Stimulated activated CD4-positive, alpha-beta T cell treated with anti-CD3 and anti-CD28 coated beads, TNF-alpha, amount 100 ng/mL, for 4 hours (primary cell): ENCODE data around the gene C12orf56.
"Not testable (repeated sequence)": the region's sequence is repeated elsewhere in the genome, so short reads cannot be mapped to it uniquely, and the experiment has no call there.

Experiments
- DNase-seq, 3 experiments: peaks; one replicate each; pipeline ENCODE4 v3.0.0-alpha.2; 2020; ENCODE audit warnings: low read depth in 3 of 3

The C12orf56 gene

GRCh38 chr12:64304571-64304970 is 86.0 kb downstream of the C12orf56 start:
- no peak for DNase-seq

GRCh38 chr12:64299628-64300027 is 90.9 kb downstream of the C12orf56 start:
- DNase-seq = no peak

GRCh38 chr12:64296301-64296700 is 94.3 kb downstream of the C12orf56 start:
- DNase-seq = no peak

GRCh38 chr12:64293654-64294364 is 96.7 kb downstream of the C12orf56 start:
- DNase-seq = no peak

- DNase-seq = not testable (repeated sequence)
These were observed 97.4 kb downstream of the C12orf56 start for GRCh38 chr12:64293174-64293573.

- DNase-seq = no peak
These were observed 104.0 kb downstream of the C12orf56 start for GRCh38 chr12:64286521-64286920.

GRCh38 chr12:64284256-64284655 is 106.3 kb downstream of the C12orf56 start:
- DNase-seq = no peak

GRCh38 chr12:64278421-64278820 is 112.1 kb downstream of the C12orf56 start:
- no peak for DNase-seq

GRCh38 chr12:64273527-64274403 is 116.8 kb downstream of the C12orf56 start:
- no peak for DNase-seq

- no peak for DNase-seq
These were observed 120.1 kb downstream of the C12orf56 start for GRCh38 chr12:64270411-64270810.

- DNase-seq = no peak
These were observed 121.4 kb downstream of the C12orf56 start for GRCh38 chr12:64269161-64269560.

- DNase-seq = no peak
These were observed 122.1 kb downstream of the C12orf56 start for GRCh38 chr12:64268409-64268808.

- no peak for DNase-seq
These were observed 124.7 kb downstream of the C12orf56 start for GRCh38 chr12:64265839-64266238.

- DNase-seq = no peak
These were observed 128.7 kb downstream of the C12orf56 start for GRCh38 chr12:64261813-64262212.

- no peak for DNase-seq
These were observed 132.0 kb downstream of the C12orf56 start for GRCh38 chr12:64258576-64258975.

GRCh38 chr12:64256166-64256800 is 134.3 kb downstream of the C12orf56 start:
- no peak for DNase-seq

GRCh38 chr12:64255249-64255648 is 135.3 kb downstream of the C12orf56 start:
- DNase-seq = no peak

- no peak for DNase-seq
These were observed 137.2 kb downstream of the C12orf56 start for GRCh38 chr12:64253356-64253755.

GRCh38 chr12:64252681-64253080 is 137.9 kb downstream of the C12orf56 start:
- no peak for DNase-seq

GRCh38 chr12:64243809-64244208 is 146.7 kb downstream of the C12orf56 start:
- DNase-seq = no peak

GRCh38 chr12:64240781-64241180 is 149.8 kb downstream of the C12orf56 start:
- DNase-seq = no peak

GRCh38 chr12:64237382-64237781 is 153.2 kb downstream of the C12orf56 start:
- DNase-seq = no peak

- no peak for DNase-seq
These were observed 154.0 kb downstream of the C12orf56 start for GRCh38 chr12:64236549-64236948.
